ENCODE data around the gene RASGRP3.

DNA sequence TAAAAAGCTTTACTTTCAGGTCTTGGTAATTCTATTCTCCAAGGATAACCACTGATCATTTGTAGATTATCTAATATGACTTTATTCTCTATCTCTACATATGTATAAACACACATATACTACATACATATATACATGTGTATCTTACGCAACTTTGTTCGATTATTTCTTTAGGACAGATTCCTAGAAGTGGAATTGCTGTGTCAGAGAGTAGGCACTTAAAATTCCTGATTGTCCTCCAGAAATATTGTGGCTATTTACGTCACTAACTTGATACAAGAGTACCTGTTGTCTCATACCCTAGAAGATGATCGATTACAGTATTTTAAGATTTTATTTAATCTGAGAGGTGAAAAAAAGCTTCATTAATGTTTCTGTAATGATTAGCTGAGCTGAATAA, 64.8 kb downstream of the RASGRP3 start:
- TF ChIP-seq, protein P1, sequence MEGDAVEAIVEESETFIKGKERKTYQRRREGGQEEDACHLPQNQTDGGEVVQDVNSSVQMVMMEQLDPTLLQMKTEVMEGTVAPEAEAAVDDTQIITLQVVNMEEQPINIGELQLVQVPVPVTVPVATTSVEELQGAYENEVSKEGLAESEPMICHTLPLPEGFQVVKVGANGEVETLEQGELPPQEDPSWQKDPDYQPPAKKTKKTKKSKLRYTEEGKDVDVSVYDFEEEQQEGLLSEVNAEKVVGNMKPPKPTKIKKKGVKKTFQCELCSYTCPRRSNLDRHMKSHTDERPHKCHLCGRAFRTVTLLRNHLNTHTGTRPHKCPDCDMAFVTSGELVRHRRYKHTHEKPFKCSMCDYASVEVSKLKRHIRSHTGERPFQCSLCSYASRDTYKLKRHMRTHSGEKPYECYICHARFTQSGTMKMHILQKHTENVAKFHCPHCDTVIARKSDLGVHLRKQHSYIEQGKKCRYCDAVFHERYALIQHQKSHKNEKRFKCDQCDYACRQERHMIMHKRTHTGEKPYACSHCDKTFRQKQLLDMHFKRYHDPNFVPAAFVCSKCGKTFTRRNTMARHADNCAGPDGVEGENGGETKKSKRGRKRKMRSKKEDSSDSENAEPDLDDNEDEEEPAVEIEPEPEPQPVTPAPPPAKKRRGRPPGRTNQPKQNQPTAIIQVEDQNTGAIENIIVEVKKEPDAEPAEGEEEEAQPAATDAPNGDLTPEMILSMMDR (IDR thresholded peaks at IDR 0.05), result no peak
- no peak for TF ChIP-seq ZFX (IDR thresholded peaks at IDR 0.05; ENCODE audit: borderline replicate concordance)
